IgD-negative memory B cell (primary cell): ENCODE results near the gene CXCL9. TPM values are rescaled to one million over a fixed set of nuclear protein-coding genes. Genes with fewer than 3 reads are reported as not detected.
"Not testable (repeated sequence)": the region's sequence is repeated elsewhere in the genome, so short reads cannot be mapped to it uniquely, and the experiment has no call there.

ENCODE experiments used
- H3K27ac Mint-ChIP-seq, 3 donors: one replicate each; pipeline ENCODE4 v1.8.0; 2020 to 2022; ENCODE audit warnings: mild to moderate bottlenecking in 3 of 3, mixed read lengths in 3 of 3, moderate library complexity in 1 of 3
- H3K27me3 Mint-ChIP-seq: one replicate; pipeline ENCODE4 v1.8.0; 2021; ENCODE audit warnings: mixed read lengths
- H3K36me3 Mint-ChIP-seq: one replicate; pipeline ENCODE4 v1.8.0; 2020; ENCODE audit warnings: mild to moderate bottlenecking, mixed read lengths
- H3K4me1 Mint-ChIP-seq, 3 donors: one replicate each; pipeline ENCODE4 v1.8.0; 2020 to 2022; ENCODE audit warnings: mixed read lengths in 3 of 3, mild to moderate bottlenecking in 1 of 3
- H3K4me3 Mint-ChIP-seq, 4 donors: one replicate each; pipeline ENCODE4 v1.8.0; 2020 to 2022; ENCODE audit warnings: mild to moderate bottlenecking in 4 of 4, mixed read lengths in 4 of 4, moderate library complexity in 3 of 4
- H3K9me3 Mint-ChIP-seq, 3 donors: one replicate each; pipeline ENCODE4 v1.8.0; 2020 to 2021; ENCODE audit warnings: mixed read lengths in 3 of 3, mild to moderate bottlenecking in 1 of 3
- polyA plus RNA-seq: library from polyadenylated mRNA; unstranded; fragments of 300-500 nt; fragmentation: Illumina TruSeq; gene quantifications from one replicate; pipeline ENCODE4 v1.2.3, GENCODE V29; 2021

The CXCL9 gene
- polyA plus RNA-seq, 1 donor from 2014 or later: not detected

- H3K4me3 Mint-ChIP-seq: no peak overlapping the region
- no peaks in the 10 kb centered on the region for H3K36me3 Mint-ChIP-seq
- no peak overlapping the region for H3K27ac Mint-ChIP-seq
- no peaks in the 10 kb centered on the region for H3K9me3 Mint-ChIP-seq
- H3K4me1 Mint-ChIP-seq: no peaks in the 10 kb centered on the region
- no peaks in the 10 kb centered on the region for H3K27me3 Mint-ChIP-seq
Observed at GRCh38 chr4:76000279-76000678, 7.0 kb downstream of the CXCL9 start.

- not testable (repeated sequence) for H3K4me1 Mint-ChIP-seq, H3K4me3 Mint-ChIP-seq, H3K27me3 Mint-ChIP-seq, H3K36me3 Mint-ChIP-seq, H3K9me3 Mint-ChIP-seq
- peak overlapping the region in 1 of 3 donors; percentile 14 for H3K27ac Mint-ChIP-seq
Observed at GRCh38 chr4:75998525-75999147, 8.7 kb downstream of the CXCL9 start.

- H3K27ac Mint-ChIP-seq: no peak overlapping the region
- no peaks in the 10 kb centered on the region for H3K9me3 Mint-ChIP-seq
- no peaks in the 10 kb centered on the region for H3K36me3 Mint-ChIP-seq
- no peaks in the 10 kb centered on the region for H3K27me3 Mint-ChIP-seq
- no peaks in the 10 kb centered on the region for H3K4me1 Mint-ChIP-seq
- no peak overlapping the region for H3K4me3 Mint-ChIP-seq
Observed at GRCh38 chr4:75997946-75998345, 9.4 kb downstream of the CXCL9 start.

GRCh38 chr4:75997081-75997480, 10.2 kb downstream of the CXCL9 start:
- Mint-ChIP-seq H3K27ac (no peak overlapping the region), H3K4me1 (no peaks in the 10 kb centered on the region), H3K9me3 (no peaks in the 10 kb centered on the region), H3K36me3 (no peaks in the 10 kb centered on the region), H3K27me3 (no peaks in the 10 kb centered on the region), H3K4me3 (no peak overlapping the region)

GRCh38 chr4:75995727-75996126, 11.6 kb downstream of the CXCL9 start:
- H3K36me3 Mint-ChIP-seq: no peaks in the 10 kb centered on the region
- peak overlapping the region in 1 of 4 donors; percentile 76 for H3K4me3 Mint-ChIP-seq
- H3K4me1 Mint-ChIP-seq: peaks cover 5 to 6% (median 5%) of the 10 kb centered on the region in 3 donors
- H3K27me3 Mint-ChIP-seq: no peaks in the 10 kb centered on the region
- no peak overlapping the region for H3K27ac Mint-ChIP-seq
- no peaks in the 10 kb centered on the region for H3K9me3 Mint-ChIP-seq

GRCh38 chr4:75992462-75992861, 14.8 kb downstream of the CXCL9 start:
- Mint-ChIP-seq H3K4me1 (peaks cover 28 to 32% (median 29%) of the 10 kb centered on the region in 3 donors), H3K9me3 (no peaks in the 10 kb centered on the region), H3K27me3 (no peaks in the 10 kb centered on the region), H3K27ac (peak overlapping the region in 1 of 3 donors; percentile 36), H3K36me3 (peaks cover 2% of the 10 kb centered on the region), H3K4me3 (peak overlapping the region in 2 of 4 donors; percentile 36 to 38)

GRCh38 chr4:75989846-75990528, 17.3 kb downstream of the CXCL9 start:
- peak overlapping the region; percentile 96 to 97 (median 96) for H3K27ac Mint-ChIP-seq
- H3K27me3 Mint-ChIP-seq: no peaks in the 10 kb centered on the region
- peaks cover 2% of the 10 kb centered on the region for H3K36me3 Mint-ChIP-seq
- H3K4me1 Mint-ChIP-seq: peaks cover 31 to 37% (median 31%) of the 10 kb centered on the region in 3 donors
- no peaks in the 10 kb centered on the region for H3K9me3 Mint-ChIP-seq
- H3K4me3 Mint-ChIP-seq: peak overlapping the region; percentile 96 to 99 (median 98)

- Mint-ChIP-seq H3K27me3 (no peaks in the 10 kb centered on the region), H3K4me1 (peaks cover 26 to 34% (median 27%) of the 10 kb centered on the region in 3 donors), H3K36me3 (peaks cover 18% of the 10 kb centered on the region), H3K9me3 (no peaks in the 10 kb centered on the region), H3K4me3 (no peak overlapping the region), H3K27ac (no peak overlapping the region)
Observed at GRCh38 chr4:75985116-75985515, 22.2 kb downstream of the CXCL9 start.

- Mint-ChIP-seq H3K27ac (peak overlapping the region in 1 of 3 donors; percentile 18), H3K4me1 (peaks cover 0 to 4% (median 3%) of the 10 kb centered on the region in 3 donors), H3K36me3 (peaks cover 34% of the 10 kb centered on the region), H3K9me3 (no peaks in the 10 kb centered on the region), H3K27me3 (no peaks in the 10 kb centered on the region), H3K4me3 (no peak overlapping the region)
Observed at GRCh38 chr4:75980576-75980975, 26.7 kb downstream of the CXCL9 start.

- H3K27ac Mint-ChIP-seq: no peak overlapping the region
- H3K4me3 Mint-ChIP-seq: no peak overlapping the region
- H3K9me3 Mint-ChIP-seq: no peaks in the 10 kb centered on the region
- H3K36me3 Mint-ChIP-seq: peaks cover 28% of the 10 kb centered on the region
- no peaks in the 10 kb centered on the region for H3K27me3 Mint-ChIP-seq
- H3K4me1 Mint-ChIP-seq: no peaks in the 10 kb centered on the region
Observed at GRCh38 chr4:75976177-75976576, 31.1 kb downstream of the CXCL9 start.

GRCh38 chr4:75973766-75974165, 33.5 kb downstream of the CXCL9 start:
- no peaks in the 10 kb centered on the region for H3K9me3 Mint-ChIP-seq
- H3K4me3 Mint-ChIP-seq: no peak overlapping the region
- H3K4me1 Mint-ChIP-seq: no peaks in the 10 kb centered on the region
- no peaks in the 10 kb centered on the region for H3K27me3 Mint-ChIP-seq
- H3K36me3 Mint-ChIP-seq: peaks cover 23% of the 10 kb centered on the region
- peak overlapping the region in 1 of 3 donors; percentile 35 for H3K27ac Mint-ChIP-seq

- Mint-ChIP-seq H3K27me3 (no peaks in the 10 kb centered on the region), H3K27ac (no peak overlapping the region), H3K4me1 (no peaks in the 10 kb centered on the region), H3K4me3 (no peak overlapping the region), H3K36me3 (peaks cover 28% of the 10 kb centered on the region), H3K9me3 (peaks cover 0 to 2% (median 0%) of the 10 kb centered on the region in 3 donors)
Observed at GRCh38 chr4:75968084-75968483, 39.2 kb downstream of the CXCL9 start.

- Mint-ChIP-seq H3K36me3 (peaks cover 29% of the 10 kb centered on the region), H3K9me3 (peaks cover 0 to 2% (median 0%) of the 10 kb centered on the region in 3 donors), H3K27me3 (no peaks in the 10 kb centered on the region), H3K4me3 (no peak overlapping the region), H3K4me1 (no peaks in the 10 kb centered on the region), H3K27ac (no peak overlapping the region)
Observed at GRCh38 chr4:75963558-75963957, 43.8 kb downstream of the CXCL9 start.

GRCh38 chr4:75962072-75962471, 45.2 kb downstream of the CXCL9 start:
- H3K9me3 Mint-ChIP-seq, H3K4me1 Mint-ChIP-seq, H3K27me3 Mint-ChIP-seq, H3K27ac Mint-ChIP-seq, H3K4me3 Mint-ChIP-seq: not testable (repeated sequence)
- H3K36me3 Mint-ChIP-seq: peaks cover 26% of the 10 kb centered on the region

GRCh38 chr4:75958546-75958945, 48.8 kb downstream of the CXCL9 start:
- not testable (repeated sequence) for H3K4me1 Mint-ChIP-seq, H3K9me3 Mint-ChIP-seq, H3K27me3 Mint-ChIP-seq, H3K27ac Mint-ChIP-seq
- H3K36me3 Mint-ChIP-seq: peaks cover 18% of the 10 kb centered on the region
- peak overlapping the region in 1 of 4 donors; percentile 9 for H3K4me3 Mint-ChIP-seq

GRCh38 chr4:75954811-75955210, 52.5 kb downstream of the CXCL9 start:
- not testable (repeated sequence) for H3K4me3 Mint-ChIP-seq, H3K27ac Mint-ChIP-seq
- H3K36me3 Mint-ChIP-seq: peaks cover 11% of the 10 kb centered on the region

More at GRCh38 chr4:75954811-75955210, 52.5 kb downstream of the CXCL9 start:
- H3K27me3 Mint-ChIP-seq, H3K9me3 Mint-ChIP-seq, H3K4me1 Mint-ChIP-seq: not testable (repeated sequence)
